NCI-H526 treated with DMSO at 0.1 percent for 48 hours (cell line): ENCODE measurements around the gene NEK6.
A peak's percentile ranks its signal among the peaks of the same experiment; 100 is the strongest.

Source experiments
- DNase-seq: peaks from one replicate; lab custom pipeline; 2025; lab: John Stamatoyannopoulos, UW

NEK6 gene

DNA sequence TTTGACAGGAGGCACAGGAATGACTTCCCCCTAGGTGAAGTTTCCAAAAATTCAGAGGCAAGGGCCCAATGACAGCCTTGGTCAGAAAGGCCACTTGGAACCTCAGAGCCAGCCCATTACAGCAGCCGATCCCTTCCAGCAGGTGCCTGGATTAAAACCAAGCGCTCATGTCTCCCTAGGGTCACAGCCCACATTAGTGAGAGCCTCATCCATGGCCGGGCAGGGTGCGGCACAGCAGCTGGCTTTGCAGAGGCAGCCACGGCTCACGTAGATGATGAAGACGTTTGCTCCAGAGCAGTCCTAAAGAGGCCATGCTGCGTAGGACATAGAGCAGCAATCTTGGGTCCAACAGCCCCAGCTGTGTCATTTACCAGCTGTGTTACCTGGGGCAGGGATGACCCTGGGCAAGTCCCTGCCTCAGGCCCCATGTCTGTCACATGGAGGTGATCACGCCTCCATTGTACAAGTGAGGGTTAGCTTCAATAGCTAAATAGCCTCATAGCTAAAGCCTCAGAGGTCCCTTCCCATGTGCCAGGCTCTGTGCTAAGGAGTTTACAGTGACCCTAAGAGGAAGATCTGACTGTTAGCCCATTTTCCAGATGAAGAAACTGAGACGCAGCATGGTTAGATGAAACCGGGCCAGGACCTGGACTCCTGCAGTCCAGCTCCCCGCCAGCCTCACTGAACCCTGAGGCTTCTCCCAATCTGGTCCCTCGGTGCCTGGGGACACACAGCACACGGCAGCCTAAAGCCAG, 39.2 kb downstream of the NEK6 start:
- no peak for DNase-seq

GRCh38 chr9:124297551-124297901, 39.8 kb downstream of the NEK6 start:
- no peak for DNase-seq

DNA sequence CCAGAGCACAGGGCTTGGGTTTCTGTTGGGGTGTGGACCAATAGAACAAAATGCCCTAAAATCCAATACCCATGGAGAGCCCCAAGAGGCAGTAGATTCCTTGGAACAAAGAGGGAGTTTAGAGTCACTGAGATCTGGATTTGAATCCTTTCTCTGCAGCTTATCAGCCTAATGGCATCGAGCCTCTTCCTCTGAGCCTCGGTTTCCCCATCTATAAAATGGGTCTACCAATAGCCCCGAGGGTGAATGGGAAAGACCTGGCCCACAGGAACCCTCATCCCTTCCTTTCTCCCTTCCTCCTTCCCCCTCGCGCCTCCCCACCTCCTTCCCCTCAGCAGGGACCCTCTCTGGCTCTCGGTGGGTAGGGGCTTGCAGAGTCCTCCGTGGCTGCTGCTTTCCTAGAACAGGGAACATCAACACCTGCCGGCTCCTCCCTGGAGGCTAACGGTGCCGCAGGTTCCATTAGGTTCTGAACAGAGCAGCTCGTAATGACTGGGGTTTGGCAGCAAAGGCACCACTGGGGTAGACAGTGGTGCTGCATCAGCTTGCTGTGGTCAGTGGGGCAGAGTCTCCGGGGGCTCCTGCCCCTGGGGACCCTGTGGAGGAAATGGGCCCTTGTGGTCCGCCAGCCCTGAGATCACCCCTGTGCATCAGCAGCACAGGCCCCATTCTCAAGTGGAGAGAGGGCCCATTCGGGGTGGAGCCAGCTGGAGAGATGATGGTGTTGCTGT, 40.3 kb downstream of the NEK6 start:
- no peak for DNase-seq

- no peak for DNase-seq
Measured at GRCh38 chr9:124298646-124299235, 41.0 kb downstream of the NEK6 start.

DNA sequence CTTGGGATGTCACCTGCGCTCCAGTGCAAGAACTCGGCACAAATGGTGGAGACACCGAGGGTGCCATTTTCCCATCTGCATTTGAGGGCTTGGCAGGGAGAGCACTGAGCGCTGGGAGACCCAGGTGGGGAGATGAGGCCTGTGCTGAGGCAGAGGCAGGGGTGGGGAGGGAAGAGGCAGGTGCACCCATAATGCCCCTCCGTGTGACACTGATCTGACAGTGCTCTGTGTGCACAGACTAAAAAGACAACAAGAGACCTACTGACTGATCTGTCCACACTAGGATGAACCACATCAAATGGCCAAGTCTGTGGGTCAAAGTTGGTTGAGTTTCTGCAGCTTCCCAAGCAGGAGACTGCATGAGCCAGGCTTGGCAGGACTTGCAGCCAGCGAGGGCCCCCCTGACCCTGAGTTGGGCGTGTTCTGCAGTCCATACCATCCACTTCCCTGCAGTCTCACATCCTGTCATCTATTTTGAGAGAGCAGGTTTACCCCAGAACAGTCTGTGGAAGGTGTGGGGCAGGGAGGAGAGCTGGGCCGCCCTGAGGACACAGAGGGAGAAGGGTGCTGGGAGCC, 41.9 kb downstream of the NEK6 start:
- DNase-seq, result no peak

GRCh38 chr9:124300312-124300711, 42.6 kb downstream of the NEK6 start:
- no peak for DNase-seq

GRCh38 chr9:124302921-124303320, 45.2 kb downstream of the NEK6 start:
- DNase-seq, result no peak

DNA sequence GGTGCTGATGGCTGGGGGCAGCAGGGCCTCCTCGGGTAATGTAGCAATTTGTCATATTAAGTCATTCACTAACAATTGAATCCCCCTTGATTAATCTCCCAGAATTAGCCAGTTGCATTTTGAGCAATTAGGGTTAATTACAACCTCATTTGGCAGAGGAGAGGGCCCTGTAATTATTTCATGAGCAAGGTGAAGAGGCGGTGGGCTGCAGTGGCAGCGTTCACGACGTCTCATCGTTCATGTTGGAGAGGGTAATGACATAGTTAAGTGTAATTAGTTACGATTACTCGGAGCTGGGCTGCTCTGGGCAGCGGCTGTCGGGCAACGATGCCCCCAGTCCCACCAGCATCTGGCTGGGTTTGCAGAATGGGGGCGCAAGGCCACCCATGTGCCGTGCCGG, 46.0 kb downstream of the NEK6 start:
- DNase-seq, result no peak

DNA sequence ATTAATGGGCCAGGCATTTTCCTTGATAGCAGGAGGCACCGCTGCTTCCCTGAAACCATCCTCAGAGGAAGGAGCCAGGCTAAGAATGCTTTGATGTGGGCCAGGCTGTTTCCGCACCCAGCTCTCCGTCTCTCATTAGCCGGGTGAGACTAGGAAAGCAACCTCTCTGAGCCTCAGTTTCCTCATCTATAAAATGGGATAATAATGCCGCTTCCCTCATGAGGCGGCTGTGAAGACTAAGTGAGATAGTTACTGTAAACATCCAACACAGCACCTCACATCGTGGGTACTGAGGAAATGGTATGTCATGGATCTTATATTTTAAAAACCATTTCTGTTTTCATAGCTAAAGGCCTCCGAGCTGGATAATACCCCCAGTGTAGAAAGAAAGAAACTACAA, 46.5 kb downstream of the NEK6 start:
- no peak for DNase-seq

DNA sequence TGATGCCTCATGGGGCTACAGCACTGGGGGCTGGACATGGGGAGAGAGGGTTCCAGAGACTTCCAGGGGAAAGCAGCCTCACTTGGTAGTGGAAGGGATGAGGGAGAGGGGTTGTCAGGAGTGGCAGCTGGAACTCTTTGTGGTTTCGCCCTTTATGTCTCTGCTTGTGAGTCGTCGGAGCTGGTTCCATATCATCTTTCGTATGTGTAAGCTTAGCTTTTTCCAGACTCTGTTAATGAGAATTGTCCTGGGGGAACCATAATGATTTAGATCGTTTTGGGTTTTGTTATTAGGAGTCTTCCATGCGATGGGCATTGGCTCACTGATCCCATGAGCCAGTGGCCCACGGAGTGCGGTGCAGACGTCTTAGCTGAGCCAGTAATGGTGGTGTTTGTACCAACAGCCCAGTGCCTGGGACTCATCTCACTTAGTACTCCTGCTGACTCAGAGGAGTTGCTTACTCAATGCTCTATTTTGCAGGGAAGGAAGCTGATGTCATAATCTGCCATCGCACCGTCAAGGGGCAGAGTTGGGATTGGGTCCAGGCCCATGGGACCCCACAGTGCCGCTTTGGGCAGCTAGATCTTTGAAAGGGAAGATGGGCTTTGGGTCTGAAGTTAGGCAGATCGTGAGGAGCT, 48.5 kb downstream of the NEK6 start:
- DNase-seq, result no peak

DNA sequence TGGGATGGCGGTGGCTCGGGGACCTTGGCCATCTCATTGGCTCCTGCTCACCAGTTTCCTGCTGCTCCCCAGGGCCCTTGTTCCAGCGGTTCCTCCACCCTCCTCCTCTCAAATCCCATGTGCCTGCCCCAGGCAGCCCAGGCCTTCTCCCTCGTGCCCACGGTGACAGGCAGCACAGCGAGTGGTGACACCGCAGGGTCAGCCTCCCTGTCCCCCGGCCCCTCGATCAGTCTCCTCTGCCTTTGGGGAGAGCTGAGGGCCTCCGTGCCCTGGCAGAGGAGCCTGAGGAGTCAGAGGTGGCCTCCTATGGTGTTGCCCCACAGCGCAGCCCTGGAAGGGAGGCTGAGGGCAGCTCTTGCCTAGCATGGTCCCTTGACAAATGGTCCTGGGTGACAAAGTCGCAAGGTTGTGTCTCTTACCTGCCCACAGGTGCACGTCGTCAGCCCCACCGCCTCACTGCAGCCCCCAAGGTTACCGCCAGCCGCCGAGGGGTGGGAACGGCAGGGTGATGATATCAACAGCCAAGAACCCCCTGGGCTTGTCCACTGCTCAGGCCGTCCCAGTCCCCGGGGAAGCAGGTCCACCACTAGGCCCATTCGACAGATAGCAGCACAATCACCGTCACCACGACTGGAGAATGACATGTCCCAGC, 49.8 kb downstream of the NEK6 start:
- DNase-seq, result no peak

DNA sequence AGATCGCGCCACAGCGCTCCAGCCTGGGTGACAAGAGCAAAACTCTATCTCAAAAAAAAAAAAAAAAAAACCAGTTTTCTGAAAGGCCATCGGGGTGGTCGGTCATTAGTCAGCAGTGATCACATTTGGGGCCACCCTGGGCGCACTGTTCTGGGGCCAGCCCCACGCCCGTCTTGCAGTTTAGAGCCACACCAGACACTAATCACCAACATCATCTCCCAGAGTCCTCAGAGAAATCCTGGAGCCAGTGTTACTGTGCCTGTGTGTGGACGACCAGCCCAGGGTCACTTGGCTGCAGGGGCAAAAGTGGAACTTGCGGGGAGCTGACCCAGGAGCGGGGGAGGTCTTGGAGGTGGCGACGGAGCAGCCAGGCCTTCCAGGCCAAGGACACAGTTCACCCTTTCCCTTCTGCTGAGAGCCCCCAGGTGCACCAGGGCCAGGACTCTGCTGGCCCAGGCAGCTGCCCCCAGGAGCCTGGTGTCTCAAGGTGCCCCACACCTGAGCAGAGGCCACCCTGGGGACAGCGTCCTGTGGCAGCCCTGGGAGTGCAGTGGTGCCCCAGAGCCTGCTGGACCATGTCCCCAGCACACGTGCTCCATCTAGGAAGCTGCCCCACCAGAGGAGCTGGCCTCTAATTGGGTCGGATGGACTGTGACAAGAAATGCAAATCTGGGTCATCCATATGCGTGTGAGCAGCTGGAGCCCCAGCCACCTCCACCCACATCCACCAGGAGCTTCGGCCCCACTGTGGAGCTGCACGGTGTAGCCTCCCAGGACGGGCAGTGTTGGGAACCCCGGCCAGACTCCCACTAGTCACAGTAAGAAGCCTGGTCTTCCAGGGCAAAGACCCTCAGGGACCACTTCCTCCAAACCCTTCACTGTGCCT, 51.1 kb downstream of the NEK6 start:
- DNase-seq, result no peak

- DNase-seq, result no peak
Measured at GRCh38 chr9:124309667-124310084, 51.9 kb downstream of the NEK6 start.

GRCh38 chr9:124311283-124311682, 53.5 kb downstream of the NEK6 start:
- no peak for DNase-seq

- DNase-seq, result no peak
Measured at GRCh38 chr9:124312290-124313265, 54.8 kb downstream of the NEK6 start.

DNA sequence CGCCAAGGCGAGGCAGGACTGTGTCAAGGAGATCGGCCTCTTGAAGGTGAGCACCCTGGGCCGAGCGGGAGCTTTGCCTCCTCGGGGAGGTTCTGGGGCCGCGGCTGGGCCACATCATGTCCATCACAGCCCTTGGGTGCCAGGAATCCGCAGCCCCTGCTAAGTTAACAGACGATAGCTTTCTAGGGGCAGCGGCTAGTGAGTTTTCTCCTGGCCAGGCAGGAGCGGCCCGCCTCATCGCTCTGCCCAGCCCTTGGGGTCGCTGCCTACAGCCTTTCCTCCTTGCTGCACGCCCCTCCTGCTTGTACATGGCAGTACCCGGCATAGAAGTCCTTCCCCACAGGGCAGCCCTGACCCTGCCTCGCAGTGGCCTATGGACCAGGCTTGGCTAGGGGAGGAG, 56.2 kb downstream of the NEK6 start:
- no peak for DNase-seq

- DNase-seq, result no peak
Measured at GRCh38 chr9:124315882-124316281, 58.1 kb downstream of the NEK6 start.

DNA sequence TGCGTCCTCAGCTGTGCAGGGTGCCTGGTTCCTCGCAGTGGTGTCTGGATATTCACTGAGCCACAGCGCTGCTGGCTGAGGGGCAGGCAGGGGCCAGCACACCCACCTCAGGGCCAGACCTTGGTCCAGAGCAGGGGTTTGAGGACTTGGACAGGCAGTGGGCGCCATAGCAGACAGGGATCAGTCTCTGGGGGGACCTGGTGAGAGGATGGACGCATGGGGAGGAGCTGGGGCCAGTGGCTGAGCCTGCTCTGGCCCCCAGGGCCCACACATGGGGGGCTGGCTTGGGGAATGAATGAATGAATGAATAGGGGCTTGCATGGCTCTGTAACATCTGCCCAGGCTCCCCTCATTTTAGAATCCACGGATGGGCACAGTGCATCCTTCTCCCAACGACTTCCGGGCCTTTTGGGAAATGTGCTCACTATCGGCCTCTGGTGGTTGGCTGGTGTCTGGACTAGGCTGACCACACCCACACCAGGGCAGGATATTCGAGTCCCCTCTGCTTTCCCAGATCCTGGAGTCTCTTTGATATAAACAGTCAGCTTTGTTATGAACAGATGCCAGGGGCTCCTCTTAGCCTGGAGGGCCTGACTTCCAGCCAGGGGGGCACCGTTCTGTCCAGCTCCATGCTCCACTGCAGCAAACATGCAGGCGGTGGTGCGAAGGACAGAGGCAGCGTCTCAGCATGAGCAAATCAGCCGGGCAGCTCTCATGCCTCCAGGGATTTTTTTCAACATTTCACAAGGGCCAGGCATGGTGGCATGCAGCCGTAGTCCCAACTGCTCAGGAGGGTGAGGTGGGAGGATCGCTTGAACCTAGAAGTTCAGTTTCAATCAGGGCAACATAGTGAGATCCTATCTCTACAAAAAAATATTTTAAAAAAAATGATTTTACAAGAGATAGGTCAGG, 62.6 kb downstream of the NEK6 start:
- DNase-seq, result peak; percentile 3

DNA sequence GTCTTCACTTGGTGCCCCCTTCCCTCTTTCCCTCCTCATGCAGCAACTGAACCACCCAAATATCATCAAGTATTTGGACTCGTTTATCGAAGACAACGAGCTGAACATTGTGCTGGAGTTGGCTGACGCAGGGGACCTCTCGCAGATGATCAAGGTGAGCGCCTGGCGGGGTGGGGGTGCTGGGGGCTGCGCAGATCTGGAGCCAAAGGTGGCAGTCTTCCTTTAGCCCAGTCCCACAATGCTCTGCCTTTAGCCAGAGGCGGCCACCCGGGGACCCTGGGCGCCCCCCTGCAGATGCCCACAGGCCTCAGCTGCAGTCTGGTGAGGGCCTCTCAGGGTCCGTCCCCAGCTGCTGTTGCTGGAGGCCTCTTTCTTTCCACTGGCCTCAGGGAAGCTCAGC, 63.7 kb downstream of the NEK6 start:
- no peak for DNase-seq
